ENCODE measurements around the gene SEC14L6. TPM values are rescaled to one million over a fixed set of nuclear protein-coding genes. Genes with fewer than 3 reads are reported as not detected.

Gene SEC14L6
- total RNA-seq, 1 experiment from 2014 or later = 1.1 TPM

DNA sequence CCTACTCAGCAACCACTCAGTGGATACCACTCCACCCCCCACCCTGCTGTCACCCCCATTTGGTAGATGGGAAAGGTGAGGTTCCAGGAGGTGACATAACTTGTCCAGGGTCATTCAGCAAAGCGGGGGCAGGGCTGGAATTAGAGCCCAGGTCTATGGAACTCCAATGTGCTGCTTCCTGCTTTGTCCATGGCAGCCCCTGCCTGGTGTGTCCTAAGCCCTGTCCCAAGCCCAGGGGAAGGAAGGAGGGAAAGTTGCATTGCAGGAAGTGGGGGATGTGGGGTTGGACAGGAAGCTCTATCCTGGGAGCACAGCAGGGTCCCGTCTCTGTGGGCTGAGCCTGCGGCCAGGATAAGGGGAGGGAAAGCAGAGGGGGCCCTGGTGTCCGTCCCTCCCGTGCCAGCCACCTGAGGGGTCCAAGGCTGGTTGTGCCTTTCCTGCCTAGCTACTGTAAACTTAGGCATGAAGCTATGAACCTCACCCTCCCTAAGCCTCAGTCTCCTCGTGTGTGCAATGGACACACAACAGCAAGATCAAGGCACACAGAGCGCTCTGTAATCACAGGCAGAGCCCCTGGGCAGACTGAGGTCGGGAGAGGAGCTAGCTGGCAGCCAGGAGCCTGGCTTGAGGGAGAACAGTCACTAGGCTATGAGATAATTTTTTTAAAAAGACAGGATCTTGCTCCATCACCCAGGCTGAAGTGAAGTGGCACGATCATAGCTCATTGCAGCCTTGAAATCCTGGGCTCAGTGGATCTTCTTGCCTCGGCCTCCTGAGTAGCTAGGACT is 15.1 kb upstream of the SEC14L6 start:
- H3K4me2 ChIP-seq (ENCODE audit: insufficient read depth, insufficient read length, low read length) = no peak overlapping the region

More for the DNA sequence above, 15.1 kb upstream of the SEC14L6 start:
- Histone ChIP-seq H3K27me3 (ENCODE audit: insufficient read depth, low read length) (no peaks in the 10 kb centered on the region), H3K27ac (ENCODE audit: insufficient read length, low read depth, low read length) (no peak overlapping the region), H3K4me1 (ENCODE audit: insufficient read depth, low read length) (no peaks in the 10 kb centered on the region), H2BK20ac (ENCODE audit: low read depth, low read length, poor library complexity, severe bottlenecking) (no peak overlapping the region), H2BK12ac (ENCODE audit: insufficient read length, low read depth, low read length) (no peak overlapping the region), H3K79me1 (ENCODE audit: insufficient read depth, low read depth, low read length, poor library complexity, severe bottlenecking) (no peaks in the 10 kb centered on the region), H3T11ph (ENCODE audit: low read length) (no peak overlapping the region), H2AK5ac (ENCODE audit: insufficient read length, low read length) (no peak overlapping the region), H2BK15ac (ENCODE audit: low read depth, low read length) (no peak overlapping the region), H2AFZ (ENCODE audit: low read length) (no peak overlapping the region), H3K9ac (ENCODE audit: extremely low read depth, insufficient read length, low read length) (no peak overlapping the region), H4K5ac (ENCODE audit: insufficient read length, low read depth, low read length) (no peak overlapping the region), H2BK120ac (ENCODE audit: low read depth, low read length, poor library complexity, severe bottlenecking) (no peak overlapping the region), H4K91ac (ENCODE audit: insufficient read length, low read depth, low read length) (no peak overlapping the region), H3K18ac (ENCODE audit: insufficient read length, low read depth, low read length) (no peak overlapping the region), H3K23me2 (ENCODE audit: insufficient read length, low read depth, low read length, poor library complexity, severe bottlenecking) (no peaks in the 10 kb centered on the region), H2BK5ac (ENCODE audit: insufficient read length, low read length) (no peak overlapping the region), H4K8ac (replicated peaks; ENCODE audit: insufficient read length, low read depth, low read length) (no peak overlapping the region), H3K14ac (ENCODE audit: insufficient read depth, low read length) (0 out of 2 replicates have a peak overlapping the region, but pooled peaks have one; percentile 6), H4K20me1 (ENCODE audit: control insufficient read depth, insufficient read depth, insufficient read length) (no peaks in the 10 kb centered on the region), H3K56ac (ENCODE audit: insufficient read length, low read depth, low read length) (no peak overlapping the region), H3K4ac (ENCODE audit: low read depth, low read length) (no peak overlapping the region), H3K23ac (ENCODE audit: insufficient read length, low read depth, low read length) (no peak overlapping the region), H3K79me2 (ENCODE audit: insufficient read depth, low read length) (no peaks in the 10 kb centered on the region), H3K9me3 (ENCODE audit: control insufficient read depth, low read depth, low read length) (no peaks in the 10 kb centered on the region)
- peak overlapping the region in 1 of 2 experiments; percentile 17; a peak in 1 of 5 replicates for H3K4me3 Mint-ChIP-seq
- H3K27me3 Mint-ChIP-seq (ENCODE audit: low read depth) = no peaks in the 10 kb centered on the region
- H3K9me3 Mint-ChIP-seq = no peaks in the 10 kb centered on the region
- H3K36me3 Mint-ChIP-seq (ENCODE audit: insufficient read depth in 1 of 3, low read depth in 3 of 3) = no peaks in the 10 kb centered on the region
- WGBS (ENCODE audit: extremely low coverage, insufficient read length, low lambda C conversion rate) = no CpG with 5 or more reads among the region's 10 CpGs
- peaks cover 26 to 33% of the 10 kb centered on the region in 2 experiments for H3K4me1 Mint-ChIP-seq
- H3K27ac Mint-ChIP-seq = peak overlapping the region in 2 of 3 experiments; percentile 32 to 92; a peak in 4 of 7 replicates
- TF ChIP-seq, protein P1, sequence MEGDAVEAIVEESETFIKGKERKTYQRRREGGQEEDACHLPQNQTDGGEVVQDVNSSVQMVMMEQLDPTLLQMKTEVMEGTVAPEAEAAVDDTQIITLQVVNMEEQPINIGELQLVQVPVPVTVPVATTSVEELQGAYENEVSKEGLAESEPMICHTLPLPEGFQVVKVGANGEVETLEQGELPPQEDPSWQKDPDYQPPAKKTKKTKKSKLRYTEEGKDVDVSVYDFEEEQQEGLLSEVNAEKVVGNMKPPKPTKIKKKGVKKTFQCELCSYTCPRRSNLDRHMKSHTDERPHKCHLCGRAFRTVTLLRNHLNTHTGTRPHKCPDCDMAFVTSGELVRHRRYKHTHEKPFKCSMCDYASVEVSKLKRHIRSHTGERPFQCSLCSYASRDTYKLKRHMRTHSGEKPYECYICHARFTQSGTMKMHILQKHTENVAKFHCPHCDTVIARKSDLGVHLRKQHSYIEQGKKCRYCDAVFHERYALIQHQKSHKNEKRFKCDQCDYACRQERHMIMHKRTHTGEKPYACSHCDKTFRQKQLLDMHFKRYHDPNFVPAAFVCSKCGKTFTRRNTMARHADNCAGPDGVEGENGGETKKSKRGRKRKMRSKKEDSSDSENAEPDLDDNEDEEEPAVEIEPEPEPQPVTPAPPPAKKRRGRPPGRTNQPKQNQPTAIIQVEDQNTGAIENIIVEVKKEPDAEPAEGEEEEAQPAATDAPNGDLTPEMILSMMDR (conservative IDR thresholded peaks at IDR 0.05) = no peak
- DNase-seq = peak; percentile 66
